GM12878 (cell line): ENCODE measurements around the gene LSM11. TPM values are rescaled to one million over a fixed set of nuclear protein-coding genes. Genes with fewer than 3 reads are reported as not detected.

Experiments
- CBFB ChIP-seq: IDR thresholded peaks from 2 replicates; pipeline ENCODE4 v1.6.1; 2016; ENCODE audit warnings: antibody characterized with exemption, low read depth
- HDAC2 ChIP-seq: fragments of 200-600 bp; sonication (generic); IDR thresholded peaks from 2 replicates; pipeline ENCODE4 v1.6.1; 2017
- NFXL1 ChIP-seq: fragments of 450-650 bp; IDR thresholded peaks from 2 replicates; pipeline ENCODE4 v1.6.1; 2017; ENCODE audit warnings: antibody characterized with exemption, mild to moderate bottlenecking, borderline replicate concordance
- POLR2AphosphoS5 ChIP-seq: IDR thresholded peaks from 2 replicates; pipeline ENCODE4 v1.6.1; 2011; ENCODE audit warnings: mild to moderate bottlenecking, low read length, inconsistent platforms
- SIX5 ChIP-seq: IDR thresholded peaks from 2 replicates; pipeline ENCODE4 v1.6.1; 2011; ENCODE audit warnings: mild to moderate bottlenecking, low read depth, low read length, moderate library complexity; ENCODE audit not compliant: severe bottlenecking
- polyA plus RNA-seq, 11 experiments: library from polyadenylated mRNA; depleted of rRNA in 4 of 11; unstranded in 6 of 11; stranded (reverse) in 5 of 11; fragments of >200 nt; fragmentation: Nextera tagmentation in 4 of 11; fragmentation: Illumina TruSeq in 1 of 11; extraction: Ambion mirVana in 4 of 11; extraction: Trizol in 1 of 11; gene quantifications; 1 replicate in 1 of 11; 2 replicates in 10 of 11; pipeline versions ENCODE4 v1.2.1 to v1.2.3, GENCODE V29; 2011 to 2016; ENCODE audit warnings: inconsistent platforms in 2 of 11, missing spikeins in 2 of 11, low read depth in 1 of 11
- total RNA-seq, 4 experiments: library from RNA; depleted of rRNA in 3 of 4; stranded (reverse); fragments of >200 nt in 3 of 4; fragmentation: Illumina TruSeq in 1 of 4; extraction: Trizol in 1 of 4; gene quantifications; 2 replicates each; pipeline versions ENCODE4 v1.2.1 to v1.2.3, GENCODE V29; 2013 to 2021
- TF ChIP-seq, protein P1 (sequence below), 3 experiments: IDR thresholded peaks in 2 of 3; conservative IDR thresholded peaks in 1 of 3; 2 replicates each; pipeline ENCODE4 v1.5.1; 2011; ENCODE audit warnings: low read depth in 3 of 3, low read length in 3 of 3, mild to moderate bottlenecking in 3 of 3, control low read depth in 2 of 3, moderate library complexity in 2 of 3, inconsistent platforms in 1 of 3, mixed read lengths in 1 of 3; ENCODE audit not compliant: control insufficient read depth in 2 of 3, insufficient read depth in 1 of 3; ENCODE audit errors: extremely low read depth in 1 of 3
- TF ChIP-seq, protein P2 (sequence below): fragments of 450-650 bp; conservative IDR thresholded peaks from 2 replicates; pipeline ENCODE4 v1.6.1; 2017; ENCODE audit warnings: mild to moderate bottlenecking, moderate library complexity
- TF ChIP-seq, protein P3 (sequence below): IDR thresholded peaks from 2 replicates; pipeline ENCODE4 v1.6.1; 2011; ENCODE audit warnings: mild to moderate bottlenecking, low read depth, low read length, moderate library complexity; ENCODE audit not compliant: insufficient replicate concordance
- TF ChIP-seq, protein P4 (sequence below): IDR thresholded peaks from 2 replicates; pipeline ENCODE4 v1.6.1; 2012; ENCODE audit warnings: low read length, inconsistent platforms
- TF ChIP-seq, protein P5 (sequence below): fragments of 450-650 bp; IDR thresholded peaks from 2 replicates; pipeline ENCODE4 v1.6.1; 2016; ENCODE audit warnings: mild to moderate bottlenecking

Gene LSM11
- total and polyA plus RNA-seq, 10 of the 15 experiments (the other 5 are each of a cell fraction or from before 2014, with no cell fraction given), result 0.71 to 8.5 (median 4.2) TPM

DNA sequence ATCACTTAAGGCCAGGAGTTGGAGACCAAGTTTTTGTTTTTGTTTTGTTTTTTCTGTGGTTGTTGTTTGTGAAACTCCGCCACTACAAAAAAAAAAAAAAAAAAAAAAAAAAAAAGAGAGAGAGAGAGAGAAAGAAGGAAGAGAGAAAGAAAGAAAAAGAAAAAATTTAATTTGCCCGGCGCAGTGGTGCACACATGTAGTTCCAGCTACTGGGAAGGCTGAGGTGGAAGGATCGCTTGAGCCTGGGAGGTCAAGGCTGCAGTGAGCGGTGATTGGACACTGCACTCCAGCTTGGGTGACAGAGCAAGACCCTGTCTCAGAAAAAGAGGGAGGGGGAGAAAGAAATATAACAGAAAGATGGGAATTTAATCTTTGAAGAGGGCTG lies 11.4 kb upstream of the LSM11 start (continued):
- TF ChIP-seq, protein P1, sequence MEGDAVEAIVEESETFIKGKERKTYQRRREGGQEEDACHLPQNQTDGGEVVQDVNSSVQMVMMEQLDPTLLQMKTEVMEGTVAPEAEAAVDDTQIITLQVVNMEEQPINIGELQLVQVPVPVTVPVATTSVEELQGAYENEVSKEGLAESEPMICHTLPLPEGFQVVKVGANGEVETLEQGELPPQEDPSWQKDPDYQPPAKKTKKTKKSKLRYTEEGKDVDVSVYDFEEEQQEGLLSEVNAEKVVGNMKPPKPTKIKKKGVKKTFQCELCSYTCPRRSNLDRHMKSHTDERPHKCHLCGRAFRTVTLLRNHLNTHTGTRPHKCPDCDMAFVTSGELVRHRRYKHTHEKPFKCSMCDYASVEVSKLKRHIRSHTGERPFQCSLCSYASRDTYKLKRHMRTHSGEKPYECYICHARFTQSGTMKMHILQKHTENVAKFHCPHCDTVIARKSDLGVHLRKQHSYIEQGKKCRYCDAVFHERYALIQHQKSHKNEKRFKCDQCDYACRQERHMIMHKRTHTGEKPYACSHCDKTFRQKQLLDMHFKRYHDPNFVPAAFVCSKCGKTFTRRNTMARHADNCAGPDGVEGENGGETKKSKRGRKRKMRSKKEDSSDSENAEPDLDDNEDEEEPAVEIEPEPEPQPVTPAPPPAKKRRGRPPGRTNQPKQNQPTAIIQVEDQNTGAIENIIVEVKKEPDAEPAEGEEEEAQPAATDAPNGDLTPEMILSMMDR (IDR thresholded peaks at IDR 0.05 in 2 of 3, conservative IDR thresholded peaks at IDR 0.05 in 1 of 3; ENCODE audit: control insufficient read depth in 2 of 3, extremely low read depth in 1 of 3, insufficient read depth in 1 of 3, low read depth in 3 of 3, low read length in 3 of 3), result no peak
- TF ChIP-seq POLR2AphosphoS5 (no peak), NFXL1 (no peak), CBFB (no peak), HDAC2 (no peak), SIX5 (no peak)
- TF ChIP-seq, protein P2, sequence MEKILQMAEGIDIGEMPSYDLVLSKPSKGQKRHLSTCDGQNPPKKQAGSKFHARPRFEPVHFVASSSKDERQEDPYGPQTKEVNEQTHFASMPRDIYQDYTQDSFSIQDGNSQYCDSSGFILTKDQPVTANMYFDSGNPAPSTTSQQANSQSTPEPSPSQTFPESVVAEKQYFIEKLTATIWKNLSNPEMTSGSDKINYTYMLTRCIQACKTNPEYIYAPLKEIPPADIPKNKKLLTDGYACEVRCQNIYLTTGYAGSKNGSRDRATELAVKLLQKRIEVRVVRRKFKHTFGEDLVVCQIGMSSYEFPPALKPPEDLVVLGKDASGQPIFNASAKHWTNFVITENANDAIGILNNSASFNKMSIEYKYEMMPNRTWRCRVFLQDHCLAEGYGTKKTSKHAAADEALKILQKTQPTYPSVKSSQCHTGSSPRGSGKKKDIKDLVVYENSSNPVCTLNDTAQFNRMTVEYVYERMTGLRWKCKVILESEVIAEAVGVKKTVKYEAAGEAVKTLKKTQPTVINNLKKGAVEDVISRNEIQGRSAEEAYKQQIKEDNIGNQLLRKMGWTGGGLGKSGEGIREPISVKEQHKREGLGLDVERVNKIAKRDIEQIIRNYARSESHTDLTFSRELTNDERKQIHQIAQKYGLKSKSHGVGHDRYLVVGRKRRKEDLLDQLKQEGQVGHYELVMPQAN, result no peak
- TF ChIP-seq, protein P3, sequence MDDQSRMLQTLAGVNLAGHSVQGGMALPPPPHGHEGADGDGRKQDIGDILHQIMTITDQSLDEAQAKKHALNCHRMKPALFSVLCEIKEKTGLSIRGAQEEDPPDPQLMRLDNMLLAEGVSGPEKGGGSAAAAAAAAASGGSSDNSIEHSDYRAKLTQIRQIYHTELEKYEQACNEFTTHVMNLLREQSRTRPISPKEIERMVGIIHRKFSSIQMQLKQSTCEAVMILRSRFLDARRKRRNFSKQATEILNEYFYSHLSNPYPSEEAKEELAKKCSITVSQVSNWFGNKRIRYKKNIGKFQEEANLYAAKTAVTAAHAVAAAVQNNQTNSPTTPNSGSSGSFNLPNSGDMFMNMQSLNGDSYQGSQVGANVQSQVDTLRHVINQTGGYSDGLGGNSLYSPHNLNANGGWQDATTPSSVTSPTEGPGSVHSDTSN, result no peak
- TF ChIP-seq, protein P4, sequence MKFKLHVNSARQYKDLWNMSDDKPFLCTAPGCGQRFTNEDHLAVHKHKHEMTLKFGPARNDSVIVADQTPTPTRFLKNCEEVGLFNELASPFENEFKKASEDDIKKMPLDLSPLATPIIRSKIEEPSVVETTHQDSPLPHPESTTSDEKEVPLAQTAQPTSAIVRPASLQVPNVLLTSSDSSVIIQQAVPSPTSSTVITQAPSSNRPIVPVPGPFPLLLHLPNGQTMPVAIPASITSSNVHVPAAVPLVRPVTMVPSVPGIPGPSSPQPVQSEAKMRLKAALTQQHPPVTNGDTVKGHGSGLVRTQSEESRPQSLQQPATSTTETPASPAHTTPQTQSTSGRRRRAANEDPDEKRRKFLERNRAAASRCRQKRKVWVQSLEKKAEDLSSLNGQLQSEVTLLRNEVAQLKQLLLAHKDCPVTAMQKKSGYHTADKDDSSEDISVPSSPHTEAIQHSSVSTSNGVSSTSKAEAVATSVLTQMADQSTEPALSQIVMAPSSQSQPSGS, result no peak
- TF ChIP-seq, protein P5, sequence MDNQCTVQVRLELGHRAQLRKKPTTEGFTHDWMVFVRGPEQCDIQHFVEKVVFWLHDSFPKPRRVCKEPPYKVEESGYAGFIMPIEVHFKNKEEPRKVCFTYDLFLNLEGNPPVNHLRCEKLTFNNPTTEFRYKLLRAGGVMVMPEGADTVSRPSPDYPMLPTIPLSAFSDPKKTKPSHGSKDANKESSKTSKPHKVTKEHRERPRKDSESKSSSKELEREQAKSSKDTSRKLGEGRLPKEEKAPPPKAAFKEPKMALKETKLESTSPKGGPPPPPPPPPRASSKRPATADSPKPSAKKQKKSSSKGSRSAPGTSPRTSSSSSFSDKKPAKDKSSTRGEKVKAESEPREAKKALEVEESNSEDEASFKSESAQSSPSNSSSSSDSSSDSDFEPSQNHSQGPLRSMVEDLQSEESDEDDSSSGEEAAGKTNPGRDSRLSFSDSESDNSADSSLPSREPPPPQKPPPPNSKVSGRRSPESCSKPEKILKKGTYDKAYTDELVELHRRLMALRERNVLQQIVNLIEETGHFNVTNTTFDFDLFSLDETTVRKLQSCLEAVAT, result no peak
